CD4-positive, alpha-beta memory T cell (primary cell): ENCODE results near the gene MUC5B. TPM values are rescaled to one million over a fixed set of nuclear protein-coding genes. Genes with fewer than 3 reads are reported as not detected.

Source experiments
- CTCF ChIA-PET: fragments of 350-600 bp; sonication (Branson Sonifier 250); formaldehyde crosslinking; loops from one replicate; lab custom pipeline; 2021; ENCODE audit warnings: inconsistent platforms; ENCODE audit not compliant: partially characterized antibody; lab: Charles Lee
- POLR2A ChIA-PET: fragments of 350-600 bp; sonication (Branson Sonifier 250); formaldehyde crosslinking; loops from one replicate; lab custom pipeline; 2021; ENCODE audit not compliant: partially characterized antibody; lab: Charles Lee
- DNase-seq, 5 donors: peaks; one replicate each; pipeline versions ENCODE4 v3.0.0 to v3.0.0-alpha.2; 2020 to 2022; ENCODE audit warnings: mixed read lengths in 1 of 5
- H3K27ac ChIP-seq: one replicate; pipeline ENCODE4 v1.7.0; 2013; ENCODE audit warnings: low read depth, low read length
- H3K27me3 ChIP-seq: 2 replicates; pipeline ENCODE4 v1.7.0; 2013; ENCODE audit warnings: mild to moderate bottlenecking, low read length, moderate library complexity; ENCODE audit not compliant: insufficient read depth
- H3K36me3 ChIP-seq: 2 replicates; pipeline ENCODE4 v1.7.0; 2013; ENCODE audit warnings: mild to moderate bottlenecking, low read length, moderate library complexity; ENCODE audit not compliant: insufficient read depth
- H3K4me1 ChIP-seq: 2 replicates; pipeline ENCODE4 v1.7.0; 2013; ENCODE audit warnings: mild to moderate bottlenecking, low read length, moderate library complexity; ENCODE audit not compliant: insufficient read depth
- H3K4me3 ChIP-seq, 2 donors: one replicate each; pipeline ENCODE4 v1.7.0; 2013; ENCODE audit warnings: low read length in 2 of 2, mild to moderate bottlenecking in 1 of 2
- H3K9me3 ChIP-seq, 2 donors: one replicate each; pipeline ENCODE4 v1.7.0; 2013; ENCODE audit warnings: low read length in 2 of 2, control low read depth in 1 of 2; ENCODE audit not compliant: control insufficient read depth in 1 of 2
- H3K27ac Mint-ChIP-seq, 7 donors: one replicate each; pipeline ENCODE4 v1.8.0; 2020 to 2021; ENCODE audit warnings: mixed read lengths in 7 of 7, mild to moderate bottlenecking in 6 of 7, inconsistent platforms in 3 of 7, moderate library complexity in 3 of 7
- H3K27me3 Mint-ChIP-seq, 2 donors: one replicate each; pipeline ENCODE4 v1.8.0; 2020 to 2021; ENCODE audit warnings: mixed read lengths in 2 of 2
- H3K36me3 Mint-ChIP-seq, 2 donors: one replicate each; pipeline ENCODE4 v1.8.0; 2020 to 2021; ENCODE audit warnings: mixed read lengths in 2 of 2, inconsistent platforms in 1 of 2, mild to moderate bottlenecking in 1 of 2
- H3K4me1 Mint-ChIP-seq, 4 donors: one replicate each; pipeline ENCODE4 v1.8.0; 2020 to 2021; ENCODE audit warnings: mixed read lengths in 4 of 4, mild to moderate bottlenecking in 1 of 4
- H3K4me3 Mint-ChIP-seq, 8 donors: one replicate each; pipeline ENCODE4 v1.8.0; 2020 to 2021; ENCODE audit warnings: mixed read lengths in 8 of 8, mild to moderate bottlenecking in 7 of 8, moderate library complexity in 6 of 8, inconsistent platforms in 3 of 8
- H3K9me3 Mint-ChIP-seq, 8 donors: one replicate each; pipeline ENCODE4 v1.8.0; 2020 to 2021; ENCODE audit warnings: mixed read lengths in 8 of 8, mild to moderate bottlenecking in 5 of 8, inconsistent platforms in 3 of 8, moderate library complexity in 1 of 8
- intact Hi-C: fragments of 100-400 bp; cut with micrococcal nuclease; formaldehyde crosslinking; loops from one replicate; pipeline ENCODE4 v1.15.1; 2023
- polyA plus RNA-seq, 2 donors: library from polyadenylated mRNA; unstranded; fragments of 300-500 nt; fragmentation: Illumina TruSeq; gene quantifications; one replicate each; pipeline ENCODE4 v1.2.3, GENCODE V29; 2021
- total RNA-seq, 2 experiments: library from RNA; stranded (reverse); gene quantifications; one replicate each; pipeline ENCODE4 v1.2.3, GENCODE V29; 2021

MUC5B gene
- total and polyA plus RNA-seq, 4 experiments from 2014 or later = not detected

- DNase-seq = no peak
- POLR2A ChIA-PET = no interaction called here
These were observed 54.2 kb downstream of the MUC5B start for GRCh38 chr11:1276866-1277615.

GRCh38 chr11:1277936-1278512 lies 55.2 kb downstream of the MUC5B start:
- Histone ChIP-seq H3K27ac (no peak overlapping the region), H3K4me1 (no peaks in the 10 kb centered on the region), H3K4me3 (no peak overlapping the region), H3K36me3 (peaks cover 7% of the 10 kb centered on the region), H3K9me3 (no peaks in the 10 kb centered on the region), H3K27me3 (no peaks in the 10 kb centered on the region)
- Mint-ChIP-seq H3K9me3 (no peaks in the 10 kb centered on the region), H3K4me3 (no peak overlapping the region), H3K27ac (peak overlapping the region in 1 of 7 donors; percentile 24), H3K36me3 (peaks cover 10 to 34% of the 10 kb centered on the region in 2 donors), H3K4me1 (no peaks in the 10 kb centered on the region), H3K27me3 (no peaks in the 10 kb centered on the region)
- no peak for DNase-seq
- intact Hi-C loops = no loop called here
- ChIA-PET POLR2A (interaction anchor here (0.6 kb wide), 1 partner anchor 59 kb away, joined by 3 read pairs; no protein-coding TSS in a partner anchor), CTCF (no interaction called here)

More at GRCh38 chr11:1276866-1277615, 54.2 kb downstream of the MUC5B start:
- H3K9me3 Mint-ChIP-seq = no peaks in the 10 kb centered on the region
- no peaks in the 10 kb centered on the region for H3K4me1 ChIP-seq
- H3K36me3 Mint-ChIP-seq = peaks cover 10 to 34% of the 10 kb centered on the region in 2 donors
- H3K27ac ChIP-seq = no peak overlapping the region
- no peak overlapping the region for H3K4me3 Mint-ChIP-seq
- no peaks in the 10 kb centered on the region for H3K27me3 ChIP-seq
- H3K36me3 ChIP-seq = peaks cover 7% of the 10 kb centered on the region
- CTCF ChIA-PET = no interaction called here
- no peaks in the 10 kb centered on the region for H3K4me1 Mint-ChIP-seq
- no peaks in the 10 kb centered on the region for H3K27me3 Mint-ChIP-seq
- H3K27ac Mint-ChIP-seq = no peak overlapping the region
- no peaks in the 10 kb centered on the region for H3K9me3 ChIP-seq
- no peak overlapping the region for H3K4me3 ChIP-seq
- intact Hi-C loops = no loop called here

- peaks cover 13% of the 10 kb centered on the region for H3K36me3 ChIP-seq
- no peak overlapping the region for H3K4me3 Mint-ChIP-seq
- ChIA-PET POLR2A (no interaction called here), CTCF (no interaction called here)
- no peak overlapping the region for H3K4me3 ChIP-seq
- H3K27ac Mint-ChIP-seq = no peak overlapping the region
- H3K9me3 ChIP-seq = no peaks in the 10 kb centered on the region
- no peaks in the 10 kb centered on the region for H3K9me3 Mint-ChIP-seq
- no peaks in the 10 kb centered on the region for H3K27me3 ChIP-seq
- H3K36me3 Mint-ChIP-seq = peaks cover 10 to 40% of the 10 kb centered on the region in 2 donors
- intact Hi-C loops = no loop called here
- no peaks in the 10 kb centered on the region for H3K4me1 Mint-ChIP-seq
- no peak for DNase-seq
- H3K4me1 ChIP-seq = no peaks in the 10 kb centered on the region
- H3K27ac ChIP-seq = no peak overlapping the region
- no peaks in the 10 kb centered on the region for H3K27me3 Mint-ChIP-seq
These were observed 56.2 kb downstream of the MUC5B start for GRCh38 chr11:1278766-1279673.

- H3K27me3 Mint-ChIP-seq = no peaks in the 10 kb centered on the region
- no peak overlapping the region for H3K27ac Mint-ChIP-seq
- Histone ChIP-seq H3K9me3 (no peaks in the 10 kb centered on the region), H3K36me3 (peaks cover 14% of the 10 kb centered on the region), H3K4me1 (no peaks in the 10 kb centered on the region), H3K4me3 (no peak overlapping the region), H3K27me3 (no peaks in the 10 kb centered on the region), H3K27ac (no peak overlapping the region)
- no peak for DNase-seq
- CTCF ChIA-PET = no interaction called here
- H3K4me1 Mint-ChIP-seq = no peaks in the 10 kb centered on the region
- H3K36me3 Mint-ChIP-seq = peaks cover 10 to 40% of the 10 kb centered on the region in 2 donors
- no peak overlapping the region for H3K4me3 Mint-ChIP-seq
- intact Hi-C loops = no loop called here
- POLR2A ChIA-PET = no interaction called here
- H3K9me3 Mint-ChIP-seq = no peaks in the 10 kb centered on the region
These were observed 56.8 kb downstream of the MUC5B start for GRCh38 chr11:1279674-1280055.

GRCh38 chr11:1280116-1281035 lies 57.5 kb downstream of the MUC5B start:
- H3K36me3 ChIP-seq = peaks cover 20% of the 10 kb centered on the region
- H3K27me3 ChIP-seq = no peaks in the 10 kb centered on the region
- Mint-ChIP-seq H3K27ac (no peak overlapping the region), H3K4me1 (no peaks in the 10 kb centered on the region), H3K9me3 (no peaks in the 10 kb centered on the region), H3K4me3 (no peak overlapping the region), H3K27me3 (no peaks in the 10 kb centered on the region), H3K36me3 (peaks cover 10 to 44% of the 10 kb centered on the region in 2 donors)
- ChIA-PET POLR2A (no interaction called here), CTCF (interaction anchor here (1.2 kb wide), 1 partner anchor 11 kb away, joined by 3 read pairs; no protein-coding TSS in a partner anchor)
- intact Hi-C loops = no loop called here
- no peak for DNase-seq
- H3K9me3 ChIP-seq = no peaks in the 10 kb centered on the region
- H3K4me1 ChIP-seq = no peaks in the 10 kb centered on the region
- no peak overlapping the region for H3K27ac ChIP-seq
- H3K4me3 ChIP-seq = no peak overlapping the region

GRCh38 chr11:1281326-1281973 lies 58.6 kb downstream of the MUC5B start:
- Mint-ChIP-seq H3K36me3 (peaks cover 17 to 40% of the 10 kb centered on the region in 2 donors), H3K4me1 (no peaks in the 10 kb centered on the region), H3K27ac (no peak overlapping the region), H3K4me3 (no peak overlapping the region), H3K27me3 (no peaks in the 10 kb centered on the region), H3K9me3 (no peaks in the 10 kb centered on the region)
- CTCF ChIA-PET = interaction anchor here (1.2 kb wide), 1 partner anchor 12 kb away, joined by 3 read pairs; no protein-coding TSS in a partner anchor
- H3K4me1 ChIP-seq = no peaks in the 10 kb centered on the region
- DNase-seq = no peak
- intact Hi-C loops = no loop called here
- no peak overlapping the region for H3K4me3 ChIP-seq
- H3K9me3 ChIP-seq = no peaks in the 10 kb centered on the region
- H3K27ac ChIP-seq = no peak overlapping the region
- peaks cover 29% of the 10 kb centered on the region for H3K36me3 ChIP-seq
- POLR2A ChIA-PET = no interaction called here
- no peaks in the 10 kb centered on the region for H3K27me3 ChIP-seq
